ENCODE results near the gene FOXR1.
"Not testable (repeated sequence)": the region's sequence is repeated elsewhere in the genome, so short reads cannot be mapped to it uniquely, and the experiment has no call there.

FOXR1 gene

GRCh38 chr11:118947091-118947490, 24.5 kb upstream of the FOXR1 start:
- DNase-seq (ENCODE audit: low spot score): no peak

GRCh38 chr11:118948000-118948399, 23.6 kb upstream of the FOXR1 start:
- no peak for DNase-seq (ENCODE audit: low spot score)

GRCh38 chr11:118953265-118953664, 18.3 kb upstream of the FOXR1 start:
- no peak for DNase-seq (ENCODE audit: low spot score)

DNA sequence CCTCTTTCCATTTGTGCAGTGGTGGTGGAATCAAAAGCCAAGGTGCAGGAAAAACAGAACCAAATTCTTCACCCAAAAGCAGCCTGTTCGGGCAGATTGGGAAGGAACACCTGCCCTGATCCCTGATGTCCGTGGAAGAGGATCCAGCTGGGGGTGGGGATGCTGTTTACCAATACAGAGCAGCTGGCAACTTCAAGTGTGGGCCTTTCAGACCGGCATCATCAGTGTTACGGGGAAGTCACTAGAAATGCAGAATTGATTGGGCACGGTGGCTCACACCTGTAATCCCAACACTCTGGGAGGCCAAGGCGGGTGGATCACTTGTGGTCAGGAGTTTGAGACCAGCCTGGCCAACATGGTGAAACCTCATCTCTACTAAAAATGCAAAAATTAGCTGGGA, 17.6 kb upstream of the FOXR1 start:
- not testable (repeated sequence) for DNase-seq (ENCODE audit: low spot score)

GRCh38 chr11:118956094-118956846, 15.3 kb upstream of the FOXR1 start, which contains the start of gene UPK2:
UPK2 (plus strand) TSS chr11:118956298; CDS start chr11:118956351, 53 bp downstream.
- DNase-seq (ENCODE audit: low spot score): peak; percentile 88

DNA sequence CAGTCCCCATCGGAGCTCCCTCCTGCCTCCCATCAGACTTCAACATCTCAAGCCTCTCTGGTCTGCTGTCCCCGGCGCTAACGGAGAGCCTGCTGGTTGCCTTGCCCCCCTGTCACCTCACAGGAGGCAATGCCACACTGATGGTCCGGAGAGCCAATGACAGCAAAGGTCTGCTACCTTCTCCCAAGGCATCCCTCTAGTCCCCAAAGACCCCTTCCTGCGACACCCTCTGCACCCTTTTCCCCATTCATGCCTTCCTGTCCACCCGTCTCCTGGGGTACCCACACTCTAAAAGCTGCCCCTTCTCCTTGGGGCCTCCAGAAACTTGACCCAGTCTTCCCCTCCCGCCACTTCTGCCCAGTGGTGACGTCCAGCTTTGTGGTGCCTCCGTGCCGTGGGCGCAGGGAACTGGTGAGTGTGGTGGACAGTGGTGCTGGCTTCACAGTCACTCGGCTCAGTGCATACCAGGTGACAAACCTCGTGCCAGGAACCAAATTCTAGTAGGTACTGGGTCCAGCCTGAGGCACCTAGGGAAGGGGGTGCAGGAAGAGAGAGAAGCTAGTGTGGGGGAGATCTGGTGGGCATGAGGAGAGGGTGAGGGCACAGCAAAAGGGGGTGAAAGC, 14.6 kb upstream of the FOXR1 start:
- no peak for DNase-seq (ENCODE audit: low spot score)

DNA sequence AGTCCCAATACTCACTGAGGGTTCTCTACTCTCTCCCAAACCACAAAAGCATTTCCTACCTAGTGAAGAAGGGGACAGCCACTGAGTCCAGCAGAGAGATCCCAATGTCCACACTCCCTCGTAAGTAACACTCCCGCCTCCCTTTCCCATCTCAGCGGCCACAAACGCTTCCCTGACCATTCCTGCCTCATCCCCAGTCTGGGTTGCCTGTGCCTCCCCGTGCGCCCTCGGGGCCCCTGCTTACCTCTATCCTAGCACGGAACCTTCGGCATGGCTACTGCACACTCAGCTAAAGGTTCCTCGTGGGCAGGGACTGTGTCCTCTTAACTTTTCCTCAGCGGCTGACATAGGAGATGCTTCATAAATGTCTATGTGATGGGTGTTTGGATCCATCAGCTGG, 14.0 kb upstream of the FOXR1 start:
- DNase-seq (ENCODE audit: low spot score): no peak

DNA sequence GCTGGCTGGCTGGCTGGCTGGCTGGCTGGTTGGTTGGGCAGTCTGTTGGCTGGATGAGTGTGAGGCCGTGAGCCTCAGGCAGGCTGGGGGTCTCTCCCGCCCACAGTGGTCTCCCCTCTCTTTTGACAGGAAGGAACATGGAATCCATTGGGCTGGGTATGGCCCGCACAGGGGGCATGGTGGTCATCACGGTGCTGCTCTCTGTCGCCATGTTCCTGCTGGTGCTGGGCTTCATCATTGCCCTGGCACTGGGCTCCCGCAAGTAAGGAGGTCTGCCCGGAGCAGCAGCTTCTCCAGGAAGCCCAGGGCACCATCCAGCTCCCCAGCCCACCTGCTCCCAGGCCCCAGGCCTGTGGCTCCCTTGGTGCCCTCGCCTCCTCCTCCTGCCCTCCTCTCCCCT, 13.6 kb upstream of the FOXR1 start:
- no peak for DNase-seq (ENCODE audit: low spot score)

GRCh38 chr11:118958577-118958976, 13.0 kb upstream of the FOXR1 start:
- no peak for DNase-seq (ENCODE audit: low spot score)

DNA sequence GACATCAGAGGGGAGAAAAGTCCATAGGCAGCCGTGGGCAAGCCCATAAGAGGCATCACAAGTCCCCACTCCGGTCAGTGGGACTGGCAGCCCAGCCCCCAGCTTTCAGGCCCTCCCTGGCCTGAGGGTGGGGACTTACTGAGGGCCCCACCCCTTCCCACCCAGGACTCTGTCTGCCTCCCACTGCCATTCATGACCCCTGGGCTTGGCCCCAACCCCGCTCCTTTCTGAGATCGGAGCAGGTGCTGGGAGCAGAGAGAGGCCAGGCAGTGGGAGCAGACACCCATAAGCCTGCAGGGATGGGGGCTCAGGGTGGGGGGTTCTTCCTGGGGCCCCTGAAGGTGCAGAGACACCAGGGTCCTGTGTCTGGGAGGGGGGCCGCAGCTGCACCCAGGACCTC, 10.4 kb upstream of the FOXR1 start:
- DNase-seq (ENCODE audit: low spot score): no peak

DNA sequence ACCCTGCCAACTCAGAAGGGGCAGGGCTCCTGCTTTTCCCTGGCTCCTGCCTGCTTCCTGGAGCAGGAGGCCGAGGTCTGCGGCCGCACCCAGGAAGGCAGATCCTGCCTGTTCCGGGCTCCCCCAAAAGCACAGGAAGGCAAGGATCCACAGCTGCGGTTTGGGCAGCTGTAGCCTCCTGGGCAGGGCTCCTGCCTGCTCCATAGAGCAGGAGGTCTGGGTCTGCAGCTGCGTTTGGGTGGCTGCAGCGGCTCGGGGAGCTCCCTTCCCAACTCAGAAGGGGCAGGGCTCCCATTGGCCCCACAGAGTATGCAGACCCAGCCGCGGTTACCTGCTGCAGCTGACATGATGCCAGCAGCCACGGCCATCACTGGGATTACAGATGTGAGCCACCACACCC, 10.0 kb upstream of the FOXR1 start:
- DNase-seq (ENCODE audit: low spot score): no peak

DNA sequence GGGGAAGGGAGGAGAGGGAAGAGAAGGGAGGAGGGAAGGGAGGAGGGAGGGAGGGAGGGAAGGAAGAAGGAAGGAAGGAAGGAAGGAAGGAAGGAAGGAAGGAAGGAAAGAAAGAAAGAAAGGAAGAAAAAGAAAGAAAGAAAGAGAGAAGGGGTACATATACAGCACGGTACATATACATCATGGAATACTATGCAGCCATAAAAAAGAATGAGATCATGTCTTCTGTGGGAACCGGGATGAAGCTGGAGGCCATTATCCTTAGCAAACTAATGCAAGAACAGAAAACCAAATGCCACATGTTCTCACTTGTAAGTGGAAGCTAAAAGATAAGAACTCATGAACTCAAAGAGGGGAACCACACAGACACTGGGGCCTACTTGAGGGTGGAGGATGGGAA, 2.1 kb upstream of the FOXR1 start:
- DNase-seq (ENCODE audit: low spot score): not testable (repeated sequence)

DNA sequence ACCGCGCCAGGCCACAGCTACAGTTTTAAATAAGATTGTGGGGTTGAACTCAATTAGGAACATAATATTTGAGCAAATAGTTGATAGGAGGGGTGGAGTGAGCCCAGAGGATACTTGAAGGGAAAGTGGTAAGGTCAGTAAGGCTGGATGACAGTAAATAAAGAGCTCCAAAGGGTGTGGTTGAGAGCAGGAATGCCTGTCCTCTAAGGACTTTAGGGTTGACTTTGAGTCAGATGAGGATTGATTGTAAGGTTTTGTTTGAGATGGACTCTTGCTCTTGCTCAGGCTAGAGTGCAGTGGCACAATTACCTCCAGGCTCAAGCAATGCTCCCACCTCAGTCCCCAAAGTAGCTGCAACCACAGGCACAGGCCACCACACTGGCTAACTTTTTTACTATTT, 2.4 kb downstream of the FOXR1 start:
- no peak for DNase-seq (ENCODE audit: low spot score)

- no peak for DNase-seq (ENCODE audit: low spot score)
Observed at GRCh38 chr11:118975771-118976709, 4.5 kb downstream of the FOXR1 start.

- DNase-seq (ENCODE audit: low spot score): no peak
Observed at GRCh38 chr11:118979434-118979833, 7.9 kb downstream of the FOXR1 start.

DNA sequence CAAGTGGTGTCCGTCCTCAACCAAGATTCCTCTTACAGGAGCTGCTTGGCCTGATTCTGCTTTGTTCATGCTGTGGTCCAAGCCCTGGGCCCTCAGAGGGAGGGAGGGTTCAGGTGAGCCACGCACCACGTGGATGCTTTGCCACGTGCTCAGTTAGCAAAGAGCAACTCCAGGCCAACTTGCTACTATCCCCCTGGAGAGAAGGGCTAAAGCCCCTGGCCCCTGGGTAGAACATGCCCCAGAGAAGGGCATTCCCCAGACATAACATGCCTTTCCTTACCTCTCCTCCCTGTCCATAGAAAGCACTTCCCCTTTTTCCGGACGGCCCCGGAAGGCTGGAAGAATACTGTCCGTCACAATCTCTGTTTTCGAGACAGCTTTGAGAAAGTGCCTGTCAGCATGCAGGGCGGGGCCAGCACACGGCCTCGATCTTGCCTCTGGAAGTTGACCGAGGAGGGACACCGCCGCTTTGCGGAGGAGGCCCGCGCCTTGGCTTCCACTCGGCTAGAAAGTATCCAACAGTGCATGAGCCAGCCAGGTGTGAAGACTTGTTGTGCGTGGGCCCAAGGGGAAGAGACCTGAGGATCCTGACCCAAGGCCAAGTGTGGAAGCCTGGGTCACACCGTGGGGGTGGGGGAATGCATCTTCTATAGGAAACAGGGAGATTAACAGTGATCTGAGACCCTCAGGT, 8.8 kb downstream of the FOXR1 start:
- DNase-seq (ENCODE audit: low spot score): no peak

DNA sequence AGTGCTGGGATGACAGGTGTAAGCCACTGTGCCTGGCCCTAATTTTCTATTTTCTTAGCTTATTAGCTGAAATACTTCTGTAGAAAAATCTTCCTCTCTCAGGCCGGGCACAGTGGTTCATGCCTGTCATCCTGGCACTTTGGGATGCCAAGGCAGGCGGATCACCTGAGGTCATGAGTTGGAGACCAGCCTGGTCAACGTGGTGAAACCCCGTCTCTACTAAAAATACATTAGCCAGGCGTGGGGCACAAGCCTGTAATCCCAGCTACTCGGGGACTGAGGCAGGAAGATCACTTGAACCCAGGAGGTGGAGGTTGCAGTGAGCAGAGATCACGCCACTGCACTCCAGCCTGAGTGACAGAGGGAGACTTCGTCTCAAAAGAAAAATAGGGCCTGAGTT, 12.8 kb downstream of the FOXR1 start:
- not testable (repeated sequence) for DNase-seq (ENCODE audit: low spot score)

- DNase-seq (ENCODE audit: low spot score): no peak
Observed at GRCh38 chr11:118984825-118985224, 13.3 kb downstream of the FOXR1 start.

GRCh38 chr11:118988280-118988679, 16.7 kb downstream of the FOXR1 start:
- DNase-seq (ENCODE audit: low spot score): no peak

DNA sequence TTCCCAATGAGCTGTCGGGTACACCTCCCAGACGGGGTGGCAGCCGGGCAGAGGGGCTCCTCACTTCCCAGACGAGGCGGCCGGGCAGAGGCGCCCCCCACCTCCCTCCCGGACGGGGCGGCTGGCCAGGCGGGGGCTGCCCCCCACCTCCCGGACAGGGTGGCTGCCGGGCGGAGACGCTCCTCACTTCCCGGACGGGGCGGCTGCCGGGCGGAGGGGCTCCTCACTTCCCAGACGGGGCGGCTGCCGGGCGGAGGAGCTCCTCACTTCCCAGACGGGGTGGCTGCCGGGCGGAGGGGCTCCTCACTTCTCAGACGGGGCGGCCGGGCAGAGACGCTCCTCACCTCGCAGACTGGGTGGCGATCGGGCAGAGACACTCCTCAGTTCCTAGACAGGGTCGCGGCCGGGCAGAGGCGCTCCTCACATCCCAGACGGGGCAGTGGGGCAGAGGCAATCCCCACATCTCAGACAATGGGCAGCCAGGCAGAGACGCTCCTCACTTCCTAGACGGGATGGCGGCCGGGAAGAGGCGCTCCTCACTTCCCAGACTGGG, 20.0 kb downstream of the FOXR1 start:
- not testable (repeated sequence) for DNase-seq (ENCODE audit: low spot score)

- DNase-seq (ENCODE audit: low spot score): peak; percentile 73
Observed at GRCh38 chr11:118996926-118997626, 25.5 kb downstream of the FOXR1 start.
